Liver (tissue), 9 donors: ENCODE data around the gene SERINC5. TPM values are rescaled to one million over a fixed set of nuclear protein-coding genes. Genes with fewer than 3 reads are reported as not detected.

Source experiments
- DNase-seq: peaks from one replicate; pipeline ENCODE4 v3.0.0-alpha.2; 2017; ENCODE audit warnings: low spot score
- H3K27ac ChIP-seq, 2 donors: one replicate each; pipeline ENCODE4 v1.7.0; 2013; ENCODE audit warnings: inconsistent platforms in 2 of 2, low read length in 2 of 2, control low read depth in 1 of 2, low read depth in 1 of 2, mild to moderate bottlenecking in 1 of 2
- H3K27me3 ChIP-seq, 4 donors: one replicate each; pipeline versions ENCODE4 v1.6.1 to v1.7.0; 2013; ENCODE audit warnings: low read length in 3 of 4, inconsistent platforms in 1 of 4, mild to moderate bottlenecking in 1 of 4, moderate library complexity in 1 of 4; ENCODE audit not compliant: control insufficient read depth in 4 of 4, insufficient read depth in 4 of 4
- H3K36me3 ChIP-seq, 4 donors: one replicate each; pipeline versions ENCODE4 v1.6.1 to v1.7.0; 2013; ENCODE audit warnings: low read length in 3 of 4, mild to moderate bottlenecking in 3 of 4, low read depth in 1 of 4, moderate library complexity in 1 of 4; ENCODE audit not compliant: control insufficient read depth in 4 of 4, insufficient read depth in 3 of 4
- H3K4me1 ChIP-seq, 4 donors: one replicate each; pipeline versions ENCODE4 v1.6.1 to v1.7.0; 2013; ENCODE audit warnings: low read length in 3 of 4, mild to moderate bottlenecking in 3 of 4, moderate library complexity in 1 of 4; ENCODE audit not compliant: control insufficient read depth in 4 of 4, insufficient read depth in 4 of 4
- H3K4me3 ChIP-seq, 3 donors: one replicate each; pipeline versions ENCODE4 v1.6.1 to v1.7.0; 2013; ENCODE audit warnings: low read length in 3 of 3, control low read depth in 1 of 3, low read depth in 1 of 3, mild to moderate bottlenecking in 1 of 3
- H3K9ac ChIP-seq, 2 donors: one replicate each; pipeline ENCODE4 v1.7.0; 2013; ENCODE audit warnings: low read length in 2 of 2, mild to moderate bottlenecking in 2 of 2, moderate library complexity in 2 of 2, control low read depth in 1 of 2, low read depth in 1 of 2
- H3K9me3 ChIP-seq, 4 donors: one replicate each; pipeline versions ENCODE4 v1.6.1 to v1.7.0; 2013; ENCODE audit warnings: low read length in 3 of 4; ENCODE audit not compliant: control insufficient read depth in 4 of 4
- EGR1 ChIP-seq, 2 donors: IDR thresholded peaks; 2 replicates each; pipeline ENCODE4 v1.6.1; 2016 to 2018; ENCODE audit warnings: antibody characterized with exemption in 2 of 2, low read depth in 2 of 2
- FOXA1 ChIP-seq: IDR thresholded peaks from 2 replicates; pipeline ENCODE4 v1.6.1; 2016; ENCODE audit warnings: antibody characterized with exemption
- FOXA2 ChIP-seq: IDR thresholded peaks from 2 replicates; pipeline ENCODE4 v1.6.1; 2016; ENCODE audit warnings: antibody characterized with exemption
- JUND ChIP-seq, 2 donors: IDR thresholded peaks; 2 replicates each; pipeline ENCODE4 v1.6.1; 2016; ENCODE audit warnings: antibody characterized with exemption in 2 of 2
- NR2F2 ChIP-seq: IDR thresholded peaks from 2 replicates; pipeline ENCODE4 v1.6.1; 2016; ENCODE audit warnings: antibody characterized with exemption
- RAD21 ChIP-seq, 2 donors: IDR thresholded peaks; 2 replicates each; pipeline ENCODE4 v1.6.1; 2016; ENCODE audit warnings: antibody characterized with exemption in 2 of 2, mild to moderate bottlenecking in 2 of 2
- RXRA ChIP-seq, 2 donors: IDR thresholded peaks; 2 replicates each; pipeline ENCODE4 v1.6.1; 2017 to 2018; ENCODE audit warnings: antibody characterized with exemption in 2 of 2, mild to moderate bottlenecking in 1 of 2
- TAF1 ChIP-seq: conservative IDR thresholded peaks from 2 replicates; pipeline ENCODE4 v1.6.1; 2016; ENCODE audit warnings: antibody characterized with exemption, mild to moderate bottlenecking
- YY1 ChIP-seq: IDR thresholded peaks from 2 replicates; pipeline ENCODE4 v1.6.1; 2016; ENCODE audit warnings: antibody characterized with exemption, mild to moderate bottlenecking
- WGBS: extraction: QIAGEN DNeasy Blood & Tissue Kit; methylation state at CpG from one replicate; pipeline ENCODE4 v1.1.7; 2013; 5-methylcytosine and 5-hydroxymethylcytosine counted together
- polyA plus RNA-seq, 2 donors: library from polyadenylated mRNA; stranded (reverse) in 1 of 2; unstranded in 1 of 2; fragments of 200-250 nt in 1 of 2; fragments of >200 nt in 1 of 2; fragmentation: Nextera tagmentation in 1 of 2; extraction: Ambion mirVana in 1 of 2; gene quantifications; one replicate each; pipeline versions ENCODE4 v1.2.1 to v1.2.3, GENCODE V29; 2013 to 2015
- total RNA-seq, 2 donors: library from RNA; depleted of rRNA; stranded (reverse); fragments of >200 nt; gene quantifications; one replicate each; pipeline ENCODE4 v1.2.3, GENCODE V29; 2014
- TF ChIP-seq, protein P1 (sequence below): IDR thresholded peaks from 2 replicates; pipeline ENCODE4 v1.6.1; 2016; ENCODE audit warnings: antibody characterized with exemption
- TF ChIP-seq, protein P2 (sequence below): IDR thresholded peaks from 2 replicates; pipeline ENCODE4 v1.6.1; 2016; ENCODE audit warnings: antibody characterized with exemption
- TF ChIP-seq, protein P3 (sequence below): IDR thresholded peaks from 2 replicates; pipeline ENCODE4 v1.6.1; 2016; ENCODE audit warnings: antibody characterized with exemption, mild to moderate bottlenecking
- TF ChIP-seq, protein P4 (sequence below): fragments of 150-350 bp; IDR thresholded peaks from 2 replicates; pipeline ENCODE4 v1.5.1; 2017; ENCODE audit warnings: improper control_type of control experiment, low read depth, low read length; ENCODE audit not compliant: missing input control
- donor health status: healthy.
- donor health status: healthy.
- donor health status: healthy.
- donor health status: healthy.
- donor health status: healthy.

Gene SERINC5
- total and polyA plus RNA-seq, 4 donors, result 22.2 to 82.3 (median 32.0) TPM

DNA sequence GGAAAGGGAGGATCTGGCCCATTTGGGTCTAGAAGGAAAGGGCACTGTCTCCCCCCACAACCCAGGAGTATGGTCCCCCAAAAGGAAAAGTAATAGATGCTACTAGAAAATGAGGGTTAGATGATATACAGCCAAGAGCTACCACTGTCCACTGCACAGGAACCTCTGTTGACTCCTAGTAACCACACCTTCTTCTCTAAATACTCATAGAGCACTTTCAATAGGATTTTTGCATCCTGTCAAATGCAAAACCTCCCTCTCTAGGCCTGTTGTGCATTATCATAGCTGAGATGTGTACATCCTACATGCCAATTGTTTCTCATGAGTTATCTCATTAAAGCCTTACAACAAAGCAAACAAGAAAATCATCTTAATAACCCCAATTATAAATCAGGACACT is 153.9 kb downstream of the SERINC5 start:
- no peak overlapping the region for H3K9ac ChIP-seq
- no peaks in the 10 kb centered on the region for H3K9me3 ChIP-seq
- H3K4me3 ChIP-seq, result no peak overlapping the region
- TF ChIP-seq FOXA1 (no peak), RAD21 (IDR thresholded peaks at IDR 0.05) (no peak)
- H3K36me3 ChIP-seq, result no peaks in the 10 kb centered on the region
- no peaks in the 10 kb centered on the region for H3K27me3 ChIP-seq
- no peak overlapping the region for H3K27ac ChIP-seq
- DNase-seq, result no peak
- no peaks in the 10 kb centered on the region for H3K4me1 ChIP-seq

DNA sequence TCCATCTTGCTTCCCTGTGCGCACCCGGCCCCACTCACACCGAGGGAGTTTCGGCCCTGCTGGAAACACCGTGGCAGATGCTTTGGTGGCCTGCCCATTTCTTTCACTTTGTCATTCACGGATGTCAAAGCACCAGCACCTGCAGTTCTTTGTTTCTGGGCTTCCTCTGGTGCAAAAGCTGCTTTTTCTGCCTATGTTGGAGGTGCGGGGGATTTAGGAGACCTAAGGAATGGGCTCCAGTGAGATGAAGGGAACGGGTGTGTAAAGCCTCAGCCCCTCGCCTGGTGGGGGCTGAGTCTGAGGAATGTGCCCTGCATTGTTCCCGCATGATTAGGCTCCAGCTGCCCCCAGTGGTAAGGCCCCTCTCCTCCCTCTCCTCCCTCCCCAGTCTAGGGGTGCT is 158.4 kb downstream of the SERINC5 start:
- DNase-seq, result no peak
- TF ChIP-seq RXRA (IDR thresholded peaks at IDR 0.05), result no peak
- no peak for TF ChIP-seq YY1
- TF ChIP-seq, protein P1, sequence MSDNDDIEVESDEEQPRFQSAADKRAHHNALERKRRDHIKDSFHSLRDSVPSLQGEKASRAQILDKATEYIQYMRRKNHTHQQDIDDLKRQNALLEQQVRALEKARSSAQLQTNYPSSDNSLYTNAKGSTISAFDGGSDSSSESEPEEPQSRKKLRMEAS, result no peak
- TF ChIP-seq, protein P2, sequence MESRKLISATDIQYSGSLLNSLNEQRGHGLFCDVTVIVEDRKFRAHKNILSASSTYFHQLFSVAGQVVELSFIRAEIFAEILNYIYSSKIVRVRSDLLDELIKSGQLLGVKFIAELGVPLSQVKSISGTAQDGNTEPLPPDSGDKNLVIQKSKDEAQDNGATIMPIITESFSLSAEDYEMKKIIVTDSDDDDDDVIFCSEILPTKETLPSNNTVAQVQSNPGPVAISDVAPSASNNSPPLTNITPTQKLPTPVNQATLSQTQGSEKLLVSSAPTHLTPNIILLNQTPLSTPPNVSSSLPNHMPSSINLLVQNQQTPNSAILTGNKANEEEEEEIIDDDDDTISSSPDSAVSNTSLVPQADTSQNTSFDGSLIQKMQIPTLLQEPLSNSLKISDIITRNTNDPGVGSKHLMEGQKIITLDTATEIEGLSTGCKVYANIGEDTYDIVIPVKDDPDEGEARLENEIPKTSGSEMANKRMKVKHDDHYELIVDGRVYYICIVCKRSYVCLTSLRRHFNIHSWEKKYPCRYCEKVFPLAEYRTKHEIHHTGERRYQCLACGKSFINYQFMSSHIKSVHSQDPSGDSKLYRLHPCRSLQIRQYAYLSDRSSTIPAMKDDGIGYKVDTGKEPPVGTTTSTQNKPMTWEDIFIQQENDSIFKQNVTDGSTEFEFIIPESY, result no peak
- TF ChIP-seq JUND (IDR thresholded peaks at IDR 0.05), result no peak
- TF ChIP-seq, protein P3, sequence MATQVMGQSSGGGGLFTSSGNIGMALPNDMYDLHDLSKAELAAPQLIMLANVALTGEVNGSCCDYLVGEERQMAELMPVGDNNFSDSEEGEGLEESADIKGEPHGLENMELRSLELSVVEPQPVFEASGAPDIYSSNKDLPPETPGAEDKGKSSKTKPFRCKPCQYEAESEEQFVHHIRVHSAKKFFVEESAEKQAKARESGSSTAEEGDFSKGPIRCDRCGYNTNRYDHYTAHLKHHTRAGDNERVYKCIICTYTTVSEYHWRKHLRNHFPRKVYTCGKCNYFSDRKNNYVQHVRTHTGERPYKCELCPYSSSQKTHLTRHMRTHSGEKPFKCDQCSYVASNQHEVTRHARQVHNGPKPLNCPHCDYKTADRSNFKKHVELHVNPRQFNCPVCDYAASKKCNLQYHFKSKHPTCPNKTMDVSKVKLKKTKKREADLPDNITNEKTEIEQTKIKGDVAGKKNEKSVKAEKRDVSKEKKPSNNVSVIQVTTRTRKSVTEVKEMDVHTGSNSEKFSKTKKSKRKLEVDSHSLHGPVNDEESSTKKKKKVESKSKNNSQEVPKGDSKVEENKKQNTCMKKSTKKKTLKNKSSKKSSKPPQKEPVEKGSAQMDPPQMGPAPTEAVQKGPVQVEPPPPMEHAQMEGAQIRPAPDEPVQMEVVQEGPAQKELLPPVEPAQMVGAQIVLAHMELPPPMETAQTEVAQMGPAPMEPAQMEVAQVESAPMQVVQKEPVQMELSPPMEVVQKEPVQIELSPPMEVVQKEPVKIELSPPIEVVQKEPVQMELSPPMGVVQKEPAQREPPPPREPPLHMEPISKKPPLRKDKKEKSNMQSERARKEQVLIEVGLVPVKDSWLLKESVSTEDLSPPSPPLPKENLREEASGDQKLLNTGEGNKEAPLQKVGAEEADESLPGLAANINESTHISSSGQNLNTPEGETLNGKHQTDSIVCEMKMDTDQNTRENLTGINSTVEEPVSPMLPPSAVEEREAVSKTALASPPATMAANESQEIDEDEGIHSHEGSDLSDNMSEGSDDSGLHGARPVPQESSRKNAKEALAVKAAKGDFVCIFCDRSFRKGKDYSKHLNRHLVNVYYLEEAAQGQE, result no peak
- TF ChIP-seq FOXA1, result no peak
- no peak for TF ChIP-seq FOXA2
- no peak for TF ChIP-seq TAF1
- TF ChIP-seq EGR1 (IDR thresholded peaks at IDR 0.05; ENCODE audit: low read depth in 2 of 2), result no peak
- TF ChIP-seq, protein P4, sequence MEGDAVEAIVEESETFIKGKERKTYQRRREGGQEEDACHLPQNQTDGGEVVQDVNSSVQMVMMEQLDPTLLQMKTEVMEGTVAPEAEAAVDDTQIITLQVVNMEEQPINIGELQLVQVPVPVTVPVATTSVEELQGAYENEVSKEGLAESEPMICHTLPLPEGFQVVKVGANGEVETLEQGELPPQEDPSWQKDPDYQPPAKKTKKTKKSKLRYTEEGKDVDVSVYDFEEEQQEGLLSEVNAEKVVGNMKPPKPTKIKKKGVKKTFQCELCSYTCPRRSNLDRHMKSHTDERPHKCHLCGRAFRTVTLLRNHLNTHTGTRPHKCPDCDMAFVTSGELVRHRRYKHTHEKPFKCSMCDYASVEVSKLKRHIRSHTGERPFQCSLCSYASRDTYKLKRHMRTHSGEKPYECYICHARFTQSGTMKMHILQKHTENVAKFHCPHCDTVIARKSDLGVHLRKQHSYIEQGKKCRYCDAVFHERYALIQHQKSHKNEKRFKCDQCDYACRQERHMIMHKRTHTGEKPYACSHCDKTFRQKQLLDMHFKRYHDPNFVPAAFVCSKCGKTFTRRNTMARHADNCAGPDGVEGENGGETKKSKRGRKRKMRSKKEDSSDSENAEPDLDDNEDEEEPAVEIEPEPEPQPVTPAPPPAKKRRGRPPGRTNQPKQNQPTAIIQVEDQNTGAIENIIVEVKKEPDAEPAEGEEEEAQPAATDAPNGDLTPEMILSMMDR, result no peak
- TF ChIP-seq NR2F2, result no peak
- no peak overlapping the region for H3K4me3 ChIP-seq

More for the DNA sequence above, 158.4 kb downstream of the SERINC5 start:
- Histone ChIP-seq H3K36me3 (no peaks in the 10 kb centered on the region), H3K4me1 (peaks cover 0 to 6% (median 0%) of the 10 kb centered on the region in 4 donors), H3K9ac (no peak overlapping the region), H3K27ac (no peak overlapping the region), H3K27me3 (no peaks in the 10 kb centered on the region), H3K9me3 (no peaks in the 10 kb centered on the region)
- 98% methylated on average over 10 of the region's 10 CpGs for WGBS
